ENCODE data around the gene TSHZ1. TPM values are rescaled to one million over a fixed set of nuclear protein-coding genes. Genes with fewer than 3 reads are reported as not detected.

TSHZ1 gene
- total and polyA plus RNA-seq, 4 experiments from 2014 or later: 0.84 to 32.0 (median 18.3) TPM

GRCh38 chr18:75253784-75254183 lies 43.2 kb downstream of the TSHZ1 start:
- ChIA-PET CTCF (ENCODE audit: partially characterized antibody) (no interaction called here), POLR2A (ENCODE audit: partially characterized antibody) (no interaction called here)
- Histone ChIP-seq H3K9me3 (ENCODE audit: control insufficient read depth in 1 of 2, low read length in 2 of 2) (no peaks in the 10 kb centered on the region), H3K27me3 (ENCODE audit: insufficient read depth, low read length) (no peaks in the 10 kb centered on the region), H3K4me1 (ENCODE audit: insufficient read depth, low read length) (peaks cover 23% of the 10 kb centered on the region), H3K4me3 (ENCODE audit: low read length in 2 of 2) (no peak overlapping the region), H3K36me3 (ENCODE audit: insufficient read depth, low read length) (no peaks in the 10 kb centered on the region), H3K27ac (ENCODE audit: low read depth, low read length) (no peak overlapping the region)
- Mint-ChIP-seq H3K4me1 (peaks cover 24 to 68% (median 42%) of the 10 kb centered on the region in 4 donors), H3K9me3 (no peaks in the 10 kb centered on the region), H3K27me3 (no peaks in the 10 kb centered on the region), H3K27ac (peak overlapping the region in 1 of 7 donors; percentile 23), H3K36me3 (no peaks in the 10 kb centered on the region), H3K4me3 (no peak overlapping the region)
- intact Hi-C loops (cut with micrococcal nuclease): no loop called here
- no peak for DNase-seq

DNA sequence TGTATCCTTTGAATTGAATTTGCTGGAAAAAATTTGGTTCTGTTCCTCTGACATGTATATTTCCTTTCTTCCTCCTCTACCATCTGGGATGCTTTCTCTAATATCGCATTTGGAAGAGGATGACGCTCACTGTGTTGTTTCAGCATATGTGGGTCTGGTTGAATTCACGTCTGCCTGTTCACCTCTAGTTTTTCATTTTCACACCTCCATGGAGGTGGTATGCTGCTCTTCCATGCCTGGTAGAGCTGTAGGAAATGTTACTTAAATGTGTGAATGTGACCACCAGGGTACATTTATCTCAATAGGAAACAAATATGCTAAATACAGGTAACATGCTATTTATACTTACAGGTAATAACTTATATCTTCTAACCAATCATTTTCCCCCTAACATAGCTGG lies 44.5 kb downstream of the TSHZ1 start:
- Mint-ChIP-seq H3K4me1 (peaks cover 26 to 62% (median 35%) of the 10 kb centered on the region in 4 donors), H3K9me3 (no peaks in the 10 kb centered on the region), H3K27me3 (no peaks in the 10 kb centered on the region), H3K36me3 (peaks cover 0 to 4% of the 10 kb centered on the region in 2 donors), H3K4me3 (no peak overlapping the region), H3K27ac (peak overlapping the region in 2 of 7 donors; percentile 68 to 75)
- Histone ChIP-seq H3K27me3 (ENCODE audit: insufficient read depth, low read length) (no peaks in the 10 kb centered on the region), H3K9me3 (ENCODE audit: control insufficient read depth in 1 of 2, low read length in 2 of 2) (no peaks in the 10 kb centered on the region), H3K27ac (ENCODE audit: low read depth, low read length) (no peak overlapping the region), H3K4me1 (ENCODE audit: insufficient read depth, low read length) (peaks cover 11% of the 10 kb centered on the region), H3K36me3 (ENCODE audit: insufficient read depth, low read length) (no peaks in the 10 kb centered on the region), H3K4me3 (ENCODE audit: low read length in 2 of 2) (no peak overlapping the region)
- DNase-seq: no peak
- ChIA-PET POLR2A (ENCODE audit: partially characterized antibody) (no interaction called here), CTCF (ENCODE audit: partially characterized antibody) (no interaction called here)
- intact Hi-C loops (cut with micrococcal nuclease): no loop called here

DNA sequence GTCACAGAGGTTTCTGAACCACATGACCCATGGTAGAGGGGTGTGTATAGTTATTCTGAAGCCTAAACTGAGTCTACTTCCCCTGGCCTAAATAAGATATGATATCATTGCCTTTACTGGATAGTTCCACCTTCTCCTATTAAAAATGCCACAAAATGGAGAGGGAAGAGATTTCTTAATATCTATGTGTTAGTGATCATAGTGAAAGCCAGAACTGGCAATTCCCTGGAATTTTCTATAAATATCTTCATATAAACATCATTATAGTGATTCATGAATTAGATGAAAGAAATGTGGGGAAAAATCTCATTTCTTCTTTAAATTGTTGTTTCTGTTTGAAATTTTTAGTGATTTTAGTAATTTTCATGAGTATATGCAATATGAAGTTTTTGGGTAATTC lies 45.8 kb downstream of the TSHZ1 start:
- H3K27ac Mint-ChIP-seq: no peak overlapping the region
- Histone ChIP-seq H3K4me1 (ENCODE audit: insufficient read depth, low read length) (peaks cover 15% of the 10 kb centered on the region), H3K27ac (ENCODE audit: low read depth, low read length) (no peak overlapping the region), H3K27me3 (ENCODE audit: insufficient read depth, low read length) (no peaks in the 10 kb centered on the region), H3K9me3 (ENCODE audit: control insufficient read depth in 1 of 2, low read length in 2 of 2) (no peaks in the 10 kb centered on the region), H3K36me3 (ENCODE audit: insufficient read depth, low read length) (no peaks in the 10 kb centered on the region), H3K4me3 (ENCODE audit: low read length in 2 of 2) (no peak overlapping the region)
- intact Hi-C loops (cut with micrococcal nuclease): no loop called here
- no peak for DNase-seq
- H3K4me1 Mint-ChIP-seq: peaks cover 29 to 66% (median 34%) of the 10 kb centered on the region in 4 donors
- no peaks in the 10 kb centered on the region for H3K9me3 Mint-ChIP-seq
- no peak overlapping the region for H3K4me3 Mint-ChIP-seq
- peaks cover 0 to 4% of the 10 kb centered on the region in 2 donors for H3K36me3 Mint-ChIP-seq
- POLR2A ChIA-PET (ENCODE audit: partially characterized antibody): interaction anchor here (1.3 kb wide), 1 partner anchor 46 kb away, joined by 3 read pairs; the partner anchor contains the start of gene TSHZ1
- no peaks in the 10 kb centered on the region for H3K27me3 Mint-ChIP-seq
- CTCF ChIA-PET (ENCODE audit: partially characterized antibody): interaction anchor here (1.4 kb wide), 1 partner anchor 18 kb away, joined by 3 read pairs; no protein-coding TSS in a partner anchor

- Mint-ChIP-seq H3K4me3 (no peak overlapping the region), H3K4me1 (peaks cover 30 to 65% (median 34%) of the 10 kb centered on the region in 4 donors), H3K36me3 (peaks cover 0 to 4% of the 10 kb centered on the region in 2 donors), H3K9me3 (peaks cover 0 to under 1% (median 0%) of the 10 kb centered on the region in 8 donors), H3K27ac (no peak overlapping the region), H3K27me3 (no peaks in the 10 kb centered on the region)
- Histone ChIP-seq H3K27me3 (ENCODE audit: insufficient read depth, low read length) (no peaks in the 10 kb centered on the region), H3K36me3 (ENCODE audit: insufficient read depth, low read length) (no peaks in the 10 kb centered on the region), H3K9me3 (ENCODE audit: control insufficient read depth in 1 of 2, low read length in 2 of 2) (no peaks in the 10 kb centered on the region), H3K4me1 (ENCODE audit: insufficient read depth, low read length) (peaks cover 7% of the 10 kb centered on the region), H3K27ac (ENCODE audit: low read depth, low read length) (no peak overlapping the region), H3K4me3 (ENCODE audit: low read length in 2 of 2) (no peak overlapping the region)
- no peak for DNase-seq
- POLR2A ChIA-PET (ENCODE audit: partially characterized antibody): no interaction called here
- CTCF ChIA-PET (ENCODE audit: partially characterized antibody): no interaction called here
- intact Hi-C loops (cut with micrococcal nuclease): no loop called here
Observed at GRCh38 chr18:75257605-75258004, 47.0 kb downstream of the TSHZ1 start.

DNA sequence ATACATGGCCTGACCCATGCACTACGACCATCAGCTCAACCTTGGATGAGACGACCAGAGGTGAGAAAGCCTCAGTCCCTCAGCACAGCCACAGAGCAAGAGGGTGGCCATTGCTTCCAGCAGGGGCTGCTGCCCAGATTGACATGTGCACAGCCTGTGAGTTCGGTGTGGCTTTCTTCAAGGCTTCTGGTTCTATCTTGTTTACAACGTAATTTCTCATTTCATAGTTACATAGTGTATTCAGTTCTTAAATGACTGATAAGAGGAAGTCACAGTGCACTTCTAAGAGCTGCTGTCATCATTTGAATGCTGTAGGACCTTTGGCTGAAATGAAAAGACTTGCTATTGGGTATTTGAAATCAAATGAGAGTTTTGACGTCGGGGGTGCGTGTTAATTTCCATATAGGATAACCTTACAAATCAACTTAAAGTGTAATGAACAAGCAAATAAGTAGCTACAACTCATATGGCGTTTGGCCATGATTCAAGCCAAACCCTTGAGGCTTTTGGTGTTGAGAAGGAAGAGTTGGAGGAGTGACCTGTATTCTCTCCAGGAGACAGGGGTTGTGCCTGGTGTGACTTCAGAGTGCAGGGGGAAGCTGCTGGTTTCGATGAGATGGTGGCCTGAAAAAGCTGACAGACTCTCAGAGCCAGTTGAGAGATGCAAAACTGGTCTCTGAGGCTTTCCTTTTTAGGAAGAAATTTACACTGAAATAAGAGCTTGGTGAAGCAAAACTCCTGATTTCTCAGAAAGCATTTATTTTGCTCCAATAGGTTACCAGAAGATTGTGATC lies 51.0 kb downstream of the TSHZ1 start:
- intact Hi-C loops (cut with micrococcal nuclease): no loop called here
- ChIA-PET POLR2A (ENCODE audit: partially characterized antibody) (no interaction called here), CTCF (ENCODE audit: partially characterized antibody) (interaction anchor here (1.3 kb wide), 1 partner anchor 19 kb away, joined by 3 read pairs; no protein-coding TSS in a partner anchor)
- Histone ChIP-seq H3K4me1 (ENCODE audit: insufficient read depth, low read length) (peaks cover 3% of the 10 kb centered on the region), H3K27ac (ENCODE audit: low read depth, low read length) (no peak overlapping the region), H3K27me3 (ENCODE audit: insufficient read depth, low read length) (no peaks in the 10 kb centered on the region), H3K4me3 (ENCODE audit: low read length in 2 of 2) (no peak overlapping the region), H3K36me3 (ENCODE audit: insufficient read depth, low read length) (no peaks in the 10 kb centered on the region), H3K9me3 (ENCODE audit: control insufficient read depth in 1 of 2, low read length in 2 of 2) (no peaks in the 10 kb centered on the region)
- Mint-ChIP-seq H3K4me3 (no peak overlapping the region), H3K4me1 (peaks cover 30 to 66% (median 37%) of the 10 kb centered on the region in 4 donors), H3K27ac (no peak overlapping the region), H3K9me3 (peaks cover 0 to 1% (median 0%) of the 10 kb centered on the region in 8 donors), H3K36me3 (peaks cover 0 to 4% of the 10 kb centered on the region in 2 donors), H3K27me3 (no peaks in the 10 kb centered on the region)
- DNase-seq: no peak

GRCh38 chr18:75262511-75262910 lies 51.9 kb downstream of the TSHZ1 start:
- ChIA-PET CTCF (ENCODE audit: partially characterized antibody) (no interaction called here), POLR2A (ENCODE audit: partially characterized antibody) (no interaction called here)
- H3K4me1 Mint-ChIP-seq: peaks cover 30 to 66% (median 37%) of the 10 kb centered on the region in 4 donors
- H3K27ac Mint-ChIP-seq: peak overlapping the region in 1 of 7 donors; percentile 29
- H3K4me3 Mint-ChIP-seq: no peak overlapping the region
- H3K27ac ChIP-seq (ENCODE audit: low read depth, low read length): no peak overlapping the region
- H3K36me3 ChIP-seq (ENCODE audit: insufficient read depth, low read length): no peaks in the 10 kb centered on the region
- no peaks in the 10 kb centered on the region for H3K27me3 ChIP-seq (ENCODE audit: insufficient read depth, low read length)
- H3K9me3 ChIP-seq (ENCODE audit: control insufficient read depth in 1 of 2, low read length in 2 of 2): no peaks in the 10 kb centered on the region
- DNase-seq: no peak
- peaks cover 2 to 4% of the 10 kb centered on the region in 2 donors for H3K36me3 Mint-ChIP-seq
- H3K4me1 ChIP-seq (ENCODE audit: insufficient read depth, low read length): peaks cover 7% of the 10 kb centered on the region
- H3K4me3 ChIP-seq (ENCODE audit: low read length in 2 of 2): no peak overlapping the region
- intact Hi-C loops (cut with micrococcal nuclease): no loop called here
- peaks cover 0 to 1% (median 0%) of the 10 kb centered on the region in 8 donors for H3K9me3 Mint-ChIP-seq
- no peaks in the 10 kb centered on the region for H3K27me3 Mint-ChIP-seq

DNA sequence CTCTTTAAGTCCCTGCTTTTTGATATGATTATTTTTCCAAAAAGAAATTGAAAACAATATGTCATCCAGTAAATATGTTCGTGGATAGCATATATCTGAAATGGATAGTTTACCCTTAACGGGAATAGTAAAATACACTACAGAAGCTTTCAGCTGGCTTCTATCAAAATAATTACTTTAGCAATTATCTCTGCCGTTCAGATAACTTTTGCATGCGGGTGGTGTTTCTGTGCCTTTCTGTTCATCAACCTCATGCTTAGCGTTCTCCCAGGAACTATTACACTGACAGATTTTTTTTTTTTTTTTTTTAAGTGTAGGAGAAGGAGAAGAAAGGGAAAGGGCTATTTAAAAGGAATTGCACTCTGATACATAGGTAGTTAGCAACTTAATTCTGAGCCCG lies 53.6 kb downstream of the TSHZ1 start:
- POLR2A ChIA-PET (ENCODE audit: partially characterized antibody): no interaction called here
- DNase-seq: no peak

More for the DNA sequence above, 53.6 kb downstream of the TSHZ1 start:
- Mint-ChIP-seq H3K27me3 (no peaks in the 10 kb centered on the region), H3K9me3 (peaks cover 0 to 1% (median 0%) of the 10 kb centered on the region in 8 donors), H3K36me3 (peaks cover 1 to 2% of the 10 kb centered on the region in 2 donors), H3K4me3 (no peak overlapping the region), H3K27ac (no peak overlapping the region), H3K4me1 (peaks cover 35 to 73% (median 49%) of the 10 kb centered on the region in 4 donors)
- Histone ChIP-seq H3K27ac (ENCODE audit: low read depth, low read length) (no peak overlapping the region), H3K27me3 (ENCODE audit: insufficient read depth, low read length) (no peaks in the 10 kb centered on the region), H3K4me3 (ENCODE audit: low read length in 2 of 2) (no peak overlapping the region), H3K9me3 (ENCODE audit: control insufficient read depth in 1 of 2, low read length in 2 of 2) (no peaks in the 10 kb centered on the region), H3K4me1 (ENCODE audit: insufficient read depth, low read length) (peaks cover 9% of the 10 kb centered on the region), H3K36me3 (ENCODE audit: insufficient read depth, low read length) (no peaks in the 10 kb centered on the region)
- CTCF ChIA-PET (ENCODE audit: partially characterized antibody): no interaction called here
- intact Hi-C loops (cut with micrococcal nuclease): no loop called here
